HG03439 (cell line): Measurements from ENCODE around the gene FBXO28.
"Not testable (repeated sequence)": the region's sequence is repeated elsewhere in the genome, so short reads cannot be mapped to it uniquely, and the experiment has no call there.

ENCODE experiments used
- ATAC-seq: cut with Tn5 transposase; IDR thresholded peaks from one replicate; pipeline ENCODE4 v1.9.1; 2021; ENCODE audit warnings: mild to moderate bottlenecking, moderate library complexity; ENCODE audit not compliant: unreplicated experiment

FBXO28 gene

GRCh38 chr1:224183591-224184312, 69.8 kb downstream of the FBXO28 start:
- peak; percentile 48 for ATAC-seq

- ATAC-seq = no peak
These were observed 71.3 kb downstream of the FBXO28 start for GRCh38 chr1:224185208-224185607.

- no peak for ATAC-seq
These were observed 74.4 kb downstream of the FBXO28 start for GRCh38 chr1:224188286-224188685.

GRCh38 chr1:224189561-224189960, 75.7 kb downstream of the FBXO28 start:
- no peak for ATAC-seq

- ATAC-seq = no peak
These were observed 78.3 kb downstream of the FBXO28 start for GRCh38 chr1:224192082-224192788.

GRCh38 chr1:224193319-224193966, 79.5 kb downstream of the FBXO28 start:
- ATAC-seq = no peak

GRCh38 chr1:224196813-224197600, 83.1 kb downstream of the FBXO28 start:
- no peak for ATAC-seq

- no peak for ATAC-seq
These were observed 84.7 kb downstream of the FBXO28 start for GRCh38 chr1:224198572-224198971.

GRCh38 chr1:224199679-224200078, 85.8 kb downstream of the FBXO28 start:
- no peak for ATAC-seq

GRCh38 chr1:224201383-224201782, 87.5 kb downstream of the FBXO28 start:
- ATAC-seq = no peak

- no peak for ATAC-seq
These were observed 87.9 kb downstream of the FBXO28 start for GRCh38 chr1:224201853-224202252.

- ATAC-seq = no peak
These were observed 89.5 kb downstream of the FBXO28 start for GRCh38 chr1:224203243-224204016.

GRCh38 chr1:224205438-224205840, 91.5 kb downstream of the FBXO28 start:
- no peak for ATAC-seq

- ATAC-seq = not testable (repeated sequence)
These were observed 92.1 kb downstream of the FBXO28 start for GRCh38 chr1:224205931-224206538.

GRCh38 chr1:224211206-224211962, 97.5 kb downstream of the FBXO28 start:
- no peak for ATAC-seq
